K562 (cell line): ENCODE results near the gene ARF1. TPM values are rescaled to one million over a fixed set of nuclear protein-coding genes. Genes with fewer than 3 reads are reported as not detected.
A peak's percentile ranks its signal among the peaks of the same experiment; 100 is the strongest.

Source experiments
- DMBX1 ChIP-seq: fragments of 250-450 bp; sonication (Bioruptor Pico); IDR thresholded peaks from 2 replicates; pipeline ENCODE4 v1.8.0; 2022; ENCODE audit warnings: inconsistent platforms, mild to moderate bottlenecking, moderate library complexity, borderline replicate concordance
- GATA2 ChIP-seq: sonication (generic); formaldehyde crosslinking; IDR thresholded peaks from 2 replicates; pipeline ENCODE4 v1.4.0; 2020; ENCODE audit warnings: mild to moderate bottlenecking, missing genetic modification reagents
- JUND ChIP-seq, 2 experiments: IDR thresholded peaks; 2 replicates in 1 of 2; 3 replicates in 1 of 2; pipeline ENCODE4 v1.6.1; 2011; ENCODE audit warnings: borderline replicate concordance in 2 of 2, low read depth in 2 of 2, low read length in 2 of 2, improper control_type of control experiment in 1 of 2, missing biosample characterization in 1 of 2, missing genetic modification characterization in 1 of 2, missing genetic modification reagents in 1 of 2
- KDM5B ChIP-seq: fragments of 200-600 bp; sonication (generic); IDR thresholded peaks from 2 replicates; pipeline ENCODE4 v1.6.1; 2012; ENCODE audit warnings: low read depth, mild to moderate bottlenecking, moderate library complexity, low read length, control low read depth, inconsistent platforms; ENCODE audit not compliant: insufficient replicate concordance
- NFXL1 ChIP-seq: fragments of 450-650 bp; formaldehyde crosslinking; IDR thresholded peaks from 2 replicates; pipeline ENCODE4 v1.4.0; 2021; ENCODE audit warnings: mild to moderate bottlenecking
- NRF1 ChIP-seq, 2 experiments: fragments of 450-650 bp; IDR thresholded peaks in 1 of 2; conservative IDR thresholded peaks in 1 of 2; 2 replicates each; pipeline ENCODE4 v1.6.1; 2014; ENCODE audit warnings: mild to moderate bottlenecking in 2 of 2
- SMARCA4 ChIP-seq: fragments of 450-650 bp; IDR thresholded peaks from 2 replicates; pipeline ENCODE4 v1.6.1; 2016
- SP2 ChIP-seq: IDR thresholded peaks from 2 replicates; pipeline ENCODE4 v1.6.1; 2011; ENCODE audit warnings: mild to moderate bottlenecking, low read depth, low read length, moderate library complexity; ENCODE audit not compliant: poor library complexity, severe bottlenecking; ENCODE audit errors: extremely low read depth
- SRF ChIP-seq, 2 experiments: fragments of 250-450, 450-650 bp in 1 of 2; sonication (Bioruptor Pico) in 1 of 2; sonication (generic) in 1 of 2; formaldehyde crosslinking; IDR thresholded peaks; 2 replicates each; pipeline versions ENCODE4 v1.5.0 to v1.5.1; 2020 to 2022; ENCODE audit warnings: mild to moderate bottlenecking in 1 of 2, missing genetic modification reagents in 1 of 2
- TRIM28 ChIP-seq: fragments of 450-650 bp; IDR thresholded peaks from 2 replicates; pipeline ENCODE4 v1.6.1; 2017
- U2AF1 ChIP-seq: fragments of 200-400 bp; formaldehyde crosslinking; optimal IDR thresholded peaks from 2 replicates; pipeline ENCODE3; 2017; ENCODE audit warnings: mild to moderate bottlenecking, low read depth, low read length, moderate library complexity
- ZFP30 ChIP-seq: fragments of 250-450 bp; sonication (Bioruptor Pico); IDR thresholded peaks from 2 replicates; pipeline ENCODE4 v1.8.0; 2022; ENCODE audit warnings: moderate library complexity, mild to moderate bottlenecking, inconsistent platforms, borderline replicate concordance
- ZKSCAN1 ChIP-seq: fragments of 150-350 bp; IDR thresholded peaks from 2 replicates; pipeline ENCODE4 v1.6.1; 2016; ENCODE audit warnings: low read depth, low read length
- ZNF23 ChIP-seq: fragments of 250-450 bp; sonication (Bioruptor Pico); IDR thresholded peaks from 2 replicates; pipeline ENCODE4 v1.4.0; 2020; ENCODE audit warnings: mild to moderate bottlenecking
- ZNF766 ChIP-seq: fragments of 200-800 bp; sonication (Bioruptor generic); conservative IDR thresholded peaks from 2 replicates; pipeline ENCODE4 v1.6.1; 2016; ENCODE audit warnings: missing genetic modification characterization, missing compliant biosample characterization
- polyA plus RNA-seq, 8 experiments: library from polyadenylated mRNA; depleted of rRNA in 4 of 8; stranded (reverse) in 5 of 8; unstranded in 3 of 8; fragments of >200 nt; fragmentation: Nextera tagmentation in 2 of 8; fragmentation: Illumina TruSeq in 1 of 8; extraction: Ambion mirVana in 2 of 8; extraction: Trizol in 1 of 8; gene quantifications; 2 replicates each; pipeline versions ENCODE4 v1.2.1 to v1.2.3, GENCODE V29; 2011 to 2014; ENCODE audit warnings: inconsistent platforms in 1 of 8, missing spikeins in 1 of 8
- total RNA-seq, 7 experiments: library from RNA; depleted of rRNA in 6 of 7; stranded (reverse); fragments of >200 nt in 6 of 7; fragmentation: Illumina TruSeq in 2 of 7; extraction: Trizol in 2 of 7; gene quantifications; 2 replicates each; pipeline versions ENCODE4 v1.2.1 to v1.2.3, GENCODE V29; 2011 to 2021; ENCODE audit warnings: low replicate concordance in 1 of 7
- TF ChIP-seq, protein P1 (sequence below): sonication (generic); formaldehyde crosslinking; IDR thresholded peaks from 2 replicates; pipeline ENCODE4 v1.8.0; 2023; ENCODE audit warnings: mild to moderate bottlenecking, missing genetic modification reagents
- TF ChIP-seq, protein P2 (sequence below), 2 experiments: IDR thresholded peaks; 2 replicates each; pipeline ENCODE4 v1.6.1; 2011; ENCODE audit warnings: borderline replicate concordance in 1 of 2, control low read depth in 1 of 2, low read depth in 1 of 2, low read length in 1 of 2, mild to moderate bottlenecking in 1 of 2, mixed read lengths in 1 of 2, moderate library complexity in 1 of 2; ENCODE audit not compliant: insufficient read depth in 1 of 2, insufficient read length in 1 of 2, poor library complexity in 1 of 2, severe bottlenecking in 1 of 2; ENCODE audit errors: extremely low read depth in 1 of 2
- TF ChIP-seq, protein P3 (sequence below): fragments of 250-450 bp; sonication (Bioruptor Pico); IDR thresholded peaks from 2 replicates; pipeline ENCODE4 v1.9.0; 2021; ENCODE audit warnings: mild to moderate bottlenecking
- TF ChIP-seq, protein P4 (sequence below): fragments of 250-450 bp; sonication (Bioruptor Pico); IDR thresholded peaks from 2 replicates; pipeline ENCODE4 v1.9.0; 2021; ENCODE audit warnings: mild to moderate bottlenecking, inconsistent platforms

ARF1 gene
- total and polyA plus RNA-seq, 9 of the 15 experiments (the other 6 are each of a cell fraction or from before 2014, with no cell fraction given) = 69.8 to 593 (median 325) TPM

DNA sequence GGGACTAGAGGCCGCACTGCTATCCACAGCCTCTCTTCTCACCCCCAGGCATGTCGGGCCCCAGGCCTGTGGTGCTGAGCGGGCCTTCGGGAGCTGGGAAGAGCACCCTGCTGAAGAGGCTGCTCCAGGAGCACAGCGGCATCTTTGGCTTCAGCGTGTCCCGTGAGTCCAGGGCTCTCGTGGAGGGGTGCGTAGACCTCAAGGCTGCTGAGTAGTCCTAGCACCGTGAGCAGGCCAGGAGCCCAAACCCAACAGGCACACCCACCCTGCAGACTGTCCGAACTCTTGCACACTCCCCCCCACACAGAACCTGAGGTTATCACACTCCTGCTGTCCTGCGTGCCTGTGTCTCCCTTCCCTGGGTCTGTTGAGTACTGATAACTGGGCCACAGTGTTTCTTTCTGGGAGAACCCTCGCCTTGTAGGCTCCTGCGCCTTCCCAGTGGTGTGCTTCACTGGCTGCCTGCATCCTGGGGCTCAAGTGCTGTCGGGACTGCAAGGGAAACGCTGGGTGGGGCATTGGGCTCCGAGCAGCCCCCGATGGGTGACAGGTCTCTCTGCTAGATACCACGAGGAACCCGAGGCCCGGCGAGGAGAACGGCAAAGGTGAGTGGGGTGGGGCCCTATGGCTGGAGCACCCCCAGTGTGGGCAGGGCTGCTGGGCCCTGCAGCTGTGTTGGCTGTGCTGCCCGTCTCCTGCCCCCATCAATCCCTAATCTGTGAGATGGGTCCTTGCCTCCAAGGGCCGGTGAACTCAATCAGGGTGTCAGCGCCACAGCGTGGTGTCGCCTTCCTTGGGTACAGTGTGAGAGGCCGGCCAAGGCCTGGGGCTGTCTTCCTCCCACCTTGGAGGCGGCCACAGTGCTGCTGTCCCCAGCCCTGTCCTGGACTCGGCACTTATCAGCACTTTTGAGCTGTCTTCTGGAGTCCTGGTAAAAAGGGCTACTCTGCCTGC is 63.2 kb downstream of the ARF1 start (continued):
- TF ChIP-seq, protein P1, sequence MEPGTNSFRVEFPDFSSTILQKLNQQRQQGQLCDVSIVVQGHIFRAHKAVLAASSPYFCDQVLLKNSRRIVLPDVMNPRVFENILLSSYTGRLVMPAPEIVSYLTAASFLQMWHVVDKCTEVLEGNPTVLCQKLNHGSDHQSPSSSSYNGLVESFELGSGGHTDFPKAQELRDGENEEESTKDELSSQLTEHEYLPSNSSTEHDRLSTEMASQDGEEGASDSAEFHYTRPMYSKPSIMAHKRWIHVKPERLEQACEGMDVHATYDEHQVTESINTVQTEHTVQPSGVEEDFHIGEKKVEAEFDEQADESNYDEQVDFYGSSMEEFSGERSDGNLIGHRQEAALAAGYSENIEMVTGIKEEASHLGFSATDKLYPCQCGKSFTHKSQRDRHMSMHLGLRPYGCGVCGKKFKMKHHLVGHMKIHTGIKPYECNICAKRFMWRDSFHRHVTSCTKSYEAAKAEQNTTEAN (CRISPR knock-in tag) = no peak
- TF ChIP-seq ZNF23 (CRISPR knock-in tag) (no peak), ZKSCAN1 (peak; percentile 71; the same call in 1 of the 2 replicates), JUND (IDR thresholded peaks at IDR 0.05; ENCODE audit: borderline replicate concordance, low read depth, low read length) (peak; percentile 50), JUND (tag; IDR thresholded peaks at IDR 0.05; ENCODE audit: borderline replicate concordance, low read depth, low read length) (peak; percentile 59; the same call in 2 of the 3 replicates), SP2 (no peak), ZNF766 (CRISPR knock-in tag) (0 out of 2 replicates have a peak, but pooled peaks have one; percentile 33), KDM5B (peak; percentile 48), NRF1 (conservative IDR thresholded peaks at IDR 0.05 in 1 of 2, IDR thresholded peaks at IDR 0.05 in 1 of 2) (peak; percentile 68 to 74), NFXL1 (CRISPR knock-in tag) (no peak), SMARCA4 (peak; percentile 95), SRF (CRISPR knock-in tag; IDR thresholded peaks at IDR 0.05) (peak in 1 of 2 experiments; percentile 66; a peak in 1 of 4 replicates), DMBX1 (CRISPR knock-in tag) (peak; percentile 76; the same call in 1 of the 2 replicates), U2AF1 (no peak), GATA2 (CRISPR knock-in tag) (peak; percentile 93), TRIM28 (0 out of 2 replicates have a peak, but pooled peaks have one; percentile 66), ZFP30 (CRISPR knock-in tag) (no peak)
- TF ChIP-seq, protein P2, sequence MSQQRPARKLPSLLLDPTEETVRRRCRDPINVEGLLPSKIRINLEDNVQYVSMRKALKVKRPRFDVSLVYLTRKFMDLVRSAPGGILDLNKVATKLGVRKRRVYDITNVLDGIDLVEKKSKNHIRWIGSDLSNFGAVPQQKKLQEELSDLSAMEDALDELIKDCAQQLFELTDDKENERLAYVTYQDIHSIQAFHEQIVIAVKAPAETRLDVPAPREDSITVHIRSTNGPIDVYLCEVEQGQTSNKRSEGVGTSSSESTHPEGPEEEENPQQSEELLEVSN (IDR thresholded peaks at IDR 0.05; ENCODE audit: borderline replicate concordance in 1 of 2, extremely low read depth in 1 of 2, insufficient read depth in 1 of 2, insufficient read length in 1 of 2, low read depth in 1 of 2, low read length in 1 of 2, poor library complexity in 1 of 2, severe bottlenecking in 1 of 2) = peak in 1 of 2 experiments; percentile 17
- TF ChIP-seq, protein P3, sequence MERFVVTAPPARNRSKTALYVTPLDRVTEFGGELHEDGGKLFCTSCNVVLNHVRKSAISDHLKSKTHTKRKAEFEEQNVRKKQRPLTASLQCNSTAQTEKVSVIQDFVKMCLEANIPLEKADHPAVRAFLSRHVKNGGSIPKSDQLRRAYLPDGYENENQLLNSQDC (CRISPR knock-in tag) = no peak
- TF ChIP-seq, protein P4, sequence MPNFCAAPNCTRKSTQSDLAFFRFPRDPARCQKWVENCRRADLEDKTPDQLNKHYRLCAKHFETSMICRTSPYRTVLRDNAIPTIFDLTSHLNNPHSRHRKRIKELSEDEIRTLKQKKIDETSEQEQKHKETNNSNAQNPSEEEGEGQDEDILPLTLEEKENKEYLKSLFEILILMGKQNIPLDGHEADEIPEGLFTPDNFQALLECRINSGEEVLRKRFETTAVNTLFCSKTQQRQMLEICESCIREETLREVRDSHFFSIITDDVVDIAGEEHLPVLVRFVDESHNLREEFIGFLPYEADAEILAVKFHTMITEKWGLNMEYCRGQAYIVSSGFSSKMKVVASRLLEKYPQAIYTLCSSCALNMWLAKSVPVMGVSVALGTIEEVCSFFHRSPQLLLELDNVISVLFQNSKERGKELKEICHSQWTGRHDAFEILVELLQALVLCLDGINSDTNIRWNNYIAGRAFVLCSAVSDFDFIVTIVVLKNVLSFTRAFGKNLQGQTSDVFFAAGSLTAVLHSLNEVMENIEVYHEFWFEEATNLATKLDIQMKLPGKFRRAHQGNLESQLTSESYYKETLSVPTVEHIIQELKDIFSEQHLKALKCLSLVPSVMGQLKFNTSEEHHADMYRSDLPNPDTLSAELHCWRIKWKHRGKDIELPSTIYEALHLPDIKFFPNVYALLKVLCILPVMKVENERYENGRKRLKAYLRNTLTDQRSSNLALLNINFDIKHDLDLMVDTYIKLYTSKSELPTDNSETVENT (CRISPR knock-in tag) = peak; percentile 8; the same call in 1 of the 2 replicates
